GM19099 (cell line): ENCODE measurements around the gene MCC.

ENCODE experiments used
- POLR2A ChIP-seq: IDR thresholded peaks from 3 replicates; pipeline ENCODE4 v1.6.1; 2011; ENCODE audit warnings: low read depth; ENCODE audit not compliant: insufficient read length; ENCODE audit errors: extremely low read depth

MCC gene

GRCh38 chr5:113487781-113488644, at the start of gene MCC:
TSS of gene MCC (minus strand) at chr5:113488453.
- no peak for TF ChIP-seq POLR2A

GRCh38 chr5:113531481-113532159, 43.4 kb upstream of the MCC start:
- no peak for TF ChIP-seq POLR2A

GRCh38 chr5:113527746-113528145, 39.5 kb upstream of the MCC start:
- TF ChIP-seq POLR2A = no peak

- no peak for TF ChIP-seq POLR2A
These were observed 38.2 kb upstream of the MCC start for GRCh38 chr5:113526421-113526820.

- no peak for TF ChIP-seq POLR2A
These were observed 36.7 kb upstream of the MCC start for GRCh38 chr5:113524927-113525326.

GRCh38 chr5:113523168-113523567, 34.9 kb upstream of the MCC start:
- TF ChIP-seq POLR2A = no peak

- TF ChIP-seq POLR2A = no peak
These were observed 32.6 kb upstream of the MCC start for GRCh38 chr5:113520899-113521298.

GRCh38 chr5:113520429-113520828, 32.2 kb upstream of the MCC start:
- no peak for TF ChIP-seq POLR2A

GRCh38 chr5:113519412-113519811, 31.2 kb upstream of the MCC start:
- no peak for TF ChIP-seq POLR2A

- TF ChIP-seq POLR2A = no peak
These were observed 30.6 kb upstream of the MCC start for GRCh38 chr5:113518884-113519283.

- no peak for TF ChIP-seq POLR2A
These were observed 26.0 kb upstream of the MCC start for GRCh38 chr5:113514289-113514635.

GRCh38 chr5:113513384-113514288, 25.4 kb upstream of the MCC start, which contains the start of gene YTHDC2:
TSS of gene YTHDC2 (plus strand) at chr5:113513694. CDS start at chr5:113513896, 202 bp downstream.
- peak; percentile 88 for TF ChIP-seq POLR2A

GRCh38 chr5:113512341-113512740, 24.1 kb upstream of the MCC start:
- TF ChIP-seq POLR2A = no peak

- TF ChIP-seq POLR2A = no peak
These were observed 22.7 kb upstream of the MCC start for GRCh38 chr5:113510836-113511451.

- TF ChIP-seq POLR2A = no peak
These were observed 20.5 kb upstream of the MCC start for GRCh38 chr5:113508756-113509155.
